Liver (tissue), 9 donors: Measurements from ENCODE around the gene JMJD6. TPM values are rescaled to one million over a fixed set of nuclear protein-coding genes. Genes with fewer than 3 reads are reported as not detected.

Source experiments
- DNase-seq: peaks from one replicate; pipeline ENCODE4 v3.0.0-alpha.2; 2017; ENCODE audit warnings: low spot score
- H3K27ac ChIP-seq, 2 donors: one replicate each; pipeline ENCODE4 v1.7.0; 2013; ENCODE audit warnings: inconsistent platforms in 2 of 2, low read length in 2 of 2, control low read depth in 1 of 2, low read depth in 1 of 2, mild to moderate bottlenecking in 1 of 2
- H3K27me3 ChIP-seq, 4 donors: one replicate each; pipeline versions ENCODE4 v1.6.1 to v1.7.0; 2013; ENCODE audit warnings: low read length in 3 of 4, inconsistent platforms in 1 of 4, mild to moderate bottlenecking in 1 of 4, moderate library complexity in 1 of 4; ENCODE audit not compliant: control insufficient read depth in 4 of 4, insufficient read depth in 4 of 4
- H3K36me3 ChIP-seq, 4 donors: one replicate each; pipeline versions ENCODE4 v1.6.1 to v1.7.0; 2013; ENCODE audit warnings: low read length in 3 of 4, mild to moderate bottlenecking in 3 of 4, low read depth in 1 of 4, moderate library complexity in 1 of 4; ENCODE audit not compliant: control insufficient read depth in 4 of 4, insufficient read depth in 3 of 4
- H3K4me1 ChIP-seq, 4 donors: one replicate each; pipeline versions ENCODE4 v1.6.1 to v1.7.0; 2013; ENCODE audit warnings: low read length in 3 of 4, mild to moderate bottlenecking in 3 of 4, moderate library complexity in 1 of 4; ENCODE audit not compliant: control insufficient read depth in 4 of 4, insufficient read depth in 4 of 4
- H3K4me3 ChIP-seq, 3 donors: one replicate each; pipeline versions ENCODE4 v1.6.1 to v1.7.0; 2013; ENCODE audit warnings: low read length in 3 of 3, control low read depth in 1 of 3, low read depth in 1 of 3, mild to moderate bottlenecking in 1 of 3
- H3K9ac ChIP-seq, 2 donors: one replicate each; pipeline ENCODE4 v1.7.0; 2013; ENCODE audit warnings: low read length in 2 of 2, mild to moderate bottlenecking in 2 of 2, moderate library complexity in 2 of 2, control low read depth in 1 of 2, low read depth in 1 of 2
- H3K9me3 ChIP-seq, 4 donors: one replicate each; pipeline versions ENCODE4 v1.6.1 to v1.7.0; 2013; ENCODE audit warnings: low read length in 3 of 4; ENCODE audit not compliant: control insufficient read depth in 4 of 4
- GABPA ChIP-seq, 2 donors: IDR thresholded peaks in 1 of 2; conservative IDR thresholded peaks in 1 of 2; 2 replicates each; pipeline ENCODE4 v1.6.1; 2016; ENCODE audit warnings: antibody characterized with exemption in 2 of 2, mild to moderate bottlenecking in 1 of 2, moderate library complexity in 1 of 2
- HNF4A ChIP-seq, 2 donors: conservative IDR thresholded peaks; 2 replicates each; pipeline ENCODE4 v1.6.1; 2016; ENCODE audit warnings: antibody characterized with exemption in 2 of 2, mild to moderate bottlenecking in 2 of 2
- HNF4G ChIP-seq: IDR thresholded peaks from 2 replicates; pipeline ENCODE4 v1.6.1; 2016; ENCODE audit warnings: antibody characterized with exemption
- JUND ChIP-seq, 2 donors: IDR thresholded peaks; 2 replicates each; pipeline ENCODE4 v1.6.1; 2016; ENCODE audit warnings: antibody characterized with exemption in 2 of 2
- RAD21 ChIP-seq, 2 donors: IDR thresholded peaks; 2 replicates each; pipeline ENCODE4 v1.6.1; 2016; ENCODE audit warnings: antibody characterized with exemption in 2 of 2, mild to moderate bottlenecking in 2 of 2
- SP1 ChIP-seq: IDR thresholded peaks from 2 replicates; pipeline ENCODE4 v1.6.1; 2018; ENCODE audit warnings: antibody characterized with exemption, mild to moderate bottlenecking
- TAF1 ChIP-seq: conservative IDR thresholded peaks from 2 replicates; pipeline ENCODE4 v1.6.1; 2016; ENCODE audit warnings: antibody characterized with exemption, mild to moderate bottlenecking
- YY1 ChIP-seq: IDR thresholded peaks from 2 replicates; pipeline ENCODE4 v1.6.1; 2016; ENCODE audit warnings: antibody characterized with exemption, mild to moderate bottlenecking
- WGBS: extraction: QIAGEN DNeasy Blood & Tissue Kit; methylation state at CpG from one replicate; pipeline ENCODE4 v1.1.7; 2013; 5-methylcytosine and 5-hydroxymethylcytosine counted together
- polyA plus RNA-seq, 2 donors: library from polyadenylated mRNA; stranded (reverse) in 1 of 2; unstranded in 1 of 2; fragments of 200-250 nt in 1 of 2; fragments of >200 nt in 1 of 2; fragmentation: Nextera tagmentation in 1 of 2; extraction: Ambion mirVana in 1 of 2; gene quantifications; one replicate each; pipeline versions ENCODE4 v1.2.1 to v1.2.3, GENCODE V29; 2013 to 2015
- total RNA-seq, 2 donors: library from RNA; depleted of rRNA; stranded (reverse); fragments of >200 nt; gene quantifications; one replicate each; pipeline ENCODE4 v1.2.3, GENCODE V29; 2014
- TF ChIP-seq, protein P1 (sequence below): IDR thresholded peaks from 2 replicates; pipeline ENCODE4 v1.6.1; 2016; ENCODE audit warnings: antibody characterized with exemption
- TF ChIP-seq, protein P2 (sequence below): IDR thresholded peaks from 2 replicates; pipeline ENCODE4 v1.6.1; 2016; ENCODE audit warnings: antibody characterized with exemption
- TF ChIP-seq, protein P3 (sequence below): fragments of 150-350 bp; IDR thresholded peaks from 2 replicates; pipeline ENCODE4 v1.5.1; 2017; ENCODE audit warnings: improper control_type of control experiment, low read depth, low read length; ENCODE audit not compliant: missing input control
- TF ChIP-seq, protein P4 (sequence below): IDR thresholded peaks from 2 replicates; pipeline ENCODE4 v1.6.1; 2016; ENCODE audit warnings: antibody characterized with exemption
- donor health status: healthy.
- donor health status: healthy.
- donor health status: healthy.
- donor health status: healthy.
- donor health status: healthy.

The JMJD6 gene
- total and polyA plus RNA-seq, 4 donors, result 9.9 to 16.1 (median 11.2) TPM

DNA sequence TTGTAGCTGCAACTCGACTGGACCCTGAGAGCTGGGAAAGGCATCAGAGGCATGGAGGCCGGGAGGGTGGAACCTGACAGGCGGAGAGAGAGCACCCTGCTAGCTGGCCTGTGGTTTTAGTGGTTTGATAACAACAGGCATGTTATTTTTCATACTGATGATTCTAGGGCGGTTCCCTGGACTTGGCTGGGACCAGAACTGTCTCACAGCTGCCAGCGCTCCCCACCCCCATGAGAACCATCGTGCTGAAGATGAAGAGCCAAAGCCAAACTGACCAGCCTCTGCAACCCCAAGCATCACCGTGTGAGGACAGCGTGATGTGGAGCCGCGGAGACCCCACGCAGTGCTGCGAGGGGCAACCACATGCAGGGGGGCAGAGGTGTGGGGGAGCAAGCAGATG lies 44.1 kb downstream of the JMJD6 start:
- H3K9ac ChIP-seq, result no peak overlapping the region
- WGBS, result 86% methylated on average over 12 of the region's 12 CpGs
- no peak overlapping the region for H3K4me3 ChIP-seq
- no peak overlapping the region for H3K27ac ChIP-seq
- DNase-seq, result no peak
- H3K4me1 ChIP-seq, result no peaks in the 10 kb centered on the region
- H3K36me3 ChIP-seq, result no peaks in the 10 kb centered on the region
- TF ChIP-seq HNF4G (no peak), JUND (IDR thresholded peaks at IDR 0.05) (no peak), HNF4A (conservative IDR thresholded peaks at IDR 0.05) (no peak), YY1 (no peak)
- TF ChIP-seq, protein P1, sequence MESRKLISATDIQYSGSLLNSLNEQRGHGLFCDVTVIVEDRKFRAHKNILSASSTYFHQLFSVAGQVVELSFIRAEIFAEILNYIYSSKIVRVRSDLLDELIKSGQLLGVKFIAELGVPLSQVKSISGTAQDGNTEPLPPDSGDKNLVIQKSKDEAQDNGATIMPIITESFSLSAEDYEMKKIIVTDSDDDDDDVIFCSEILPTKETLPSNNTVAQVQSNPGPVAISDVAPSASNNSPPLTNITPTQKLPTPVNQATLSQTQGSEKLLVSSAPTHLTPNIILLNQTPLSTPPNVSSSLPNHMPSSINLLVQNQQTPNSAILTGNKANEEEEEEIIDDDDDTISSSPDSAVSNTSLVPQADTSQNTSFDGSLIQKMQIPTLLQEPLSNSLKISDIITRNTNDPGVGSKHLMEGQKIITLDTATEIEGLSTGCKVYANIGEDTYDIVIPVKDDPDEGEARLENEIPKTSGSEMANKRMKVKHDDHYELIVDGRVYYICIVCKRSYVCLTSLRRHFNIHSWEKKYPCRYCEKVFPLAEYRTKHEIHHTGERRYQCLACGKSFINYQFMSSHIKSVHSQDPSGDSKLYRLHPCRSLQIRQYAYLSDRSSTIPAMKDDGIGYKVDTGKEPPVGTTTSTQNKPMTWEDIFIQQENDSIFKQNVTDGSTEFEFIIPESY, result no peak
- TF ChIP-seq, protein P2, sequence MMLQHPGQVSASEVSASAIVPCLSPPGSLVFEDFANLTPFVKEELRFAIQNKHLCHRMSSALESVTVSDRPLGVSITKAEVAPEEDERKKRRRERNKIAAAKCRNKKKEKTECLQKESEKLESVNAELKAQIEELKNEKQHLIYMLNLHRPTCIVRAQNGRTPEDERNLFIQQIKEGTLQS, result no peak
- H3K27me3 ChIP-seq, result no peaks in the 10 kb centered on the region
- H3K9me3 ChIP-seq, result no peaks in the 10 kb centered on the region

DNA sequence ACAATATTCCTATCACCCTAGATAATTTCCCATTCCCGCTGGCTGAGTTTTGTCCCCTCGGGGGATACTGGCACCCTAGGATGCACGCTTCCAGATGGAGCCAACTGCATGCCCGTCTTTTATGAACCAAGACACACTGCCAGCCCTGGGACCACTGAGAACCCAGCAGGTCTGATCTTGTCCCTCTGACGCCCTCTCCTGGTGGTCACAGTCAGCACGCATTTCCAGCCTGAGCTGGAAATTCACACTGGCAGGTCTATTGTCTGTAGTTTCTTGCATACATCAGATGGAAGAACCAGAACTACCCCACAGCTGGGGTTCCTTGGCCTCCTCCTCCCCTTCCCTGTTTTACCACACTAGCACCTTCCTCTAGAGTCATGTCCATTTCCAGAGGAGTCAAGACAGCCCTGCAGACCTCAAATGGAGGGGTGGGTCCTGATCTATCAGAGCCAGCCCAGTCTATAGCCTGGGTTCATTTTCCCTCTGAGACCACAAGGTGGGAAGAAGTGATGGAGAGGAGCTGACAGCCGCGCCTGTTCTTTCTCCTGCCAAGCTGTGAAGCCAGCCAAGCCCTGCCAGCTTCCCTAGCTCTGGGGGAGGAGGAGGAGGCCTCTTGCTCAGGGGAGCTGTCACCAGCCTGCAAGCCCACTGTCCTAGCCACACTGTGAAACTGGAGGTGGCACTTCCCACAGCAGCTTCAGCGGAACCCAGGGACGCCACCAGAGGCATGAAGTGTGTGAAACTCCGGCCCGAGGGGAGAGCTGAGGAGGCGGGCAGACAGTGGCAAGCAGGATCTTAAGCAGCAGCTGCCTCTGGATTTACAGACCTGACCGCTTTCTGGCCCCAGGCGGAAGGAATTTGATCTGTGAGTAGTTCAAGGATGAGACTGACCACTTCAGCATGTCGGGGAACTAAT lies 44.9 kb downstream of the JMJD6 start:
- Histone ChIP-seq H3K9ac (no peak overlapping the region), H3K36me3 (no peaks in the 10 kb centered on the region), H3K4me1 (no peaks in the 10 kb centered on the region), H3K4me3 (no peak overlapping the region), H3K27me3 (no peaks in the 10 kb centered on the region), H3K27ac (no peak overlapping the region), H3K9me3 (no peaks in the 10 kb centered on the region)
- TF ChIP-seq TAF1 (no peak), RAD21 (IDR thresholded peaks at IDR 0.05) (peak; percentile 68 to 80)
- TF ChIP-seq, protein P3, sequence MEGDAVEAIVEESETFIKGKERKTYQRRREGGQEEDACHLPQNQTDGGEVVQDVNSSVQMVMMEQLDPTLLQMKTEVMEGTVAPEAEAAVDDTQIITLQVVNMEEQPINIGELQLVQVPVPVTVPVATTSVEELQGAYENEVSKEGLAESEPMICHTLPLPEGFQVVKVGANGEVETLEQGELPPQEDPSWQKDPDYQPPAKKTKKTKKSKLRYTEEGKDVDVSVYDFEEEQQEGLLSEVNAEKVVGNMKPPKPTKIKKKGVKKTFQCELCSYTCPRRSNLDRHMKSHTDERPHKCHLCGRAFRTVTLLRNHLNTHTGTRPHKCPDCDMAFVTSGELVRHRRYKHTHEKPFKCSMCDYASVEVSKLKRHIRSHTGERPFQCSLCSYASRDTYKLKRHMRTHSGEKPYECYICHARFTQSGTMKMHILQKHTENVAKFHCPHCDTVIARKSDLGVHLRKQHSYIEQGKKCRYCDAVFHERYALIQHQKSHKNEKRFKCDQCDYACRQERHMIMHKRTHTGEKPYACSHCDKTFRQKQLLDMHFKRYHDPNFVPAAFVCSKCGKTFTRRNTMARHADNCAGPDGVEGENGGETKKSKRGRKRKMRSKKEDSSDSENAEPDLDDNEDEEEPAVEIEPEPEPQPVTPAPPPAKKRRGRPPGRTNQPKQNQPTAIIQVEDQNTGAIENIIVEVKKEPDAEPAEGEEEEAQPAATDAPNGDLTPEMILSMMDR, result peak; percentile 54
- TF ChIP-seq, protein P4, sequence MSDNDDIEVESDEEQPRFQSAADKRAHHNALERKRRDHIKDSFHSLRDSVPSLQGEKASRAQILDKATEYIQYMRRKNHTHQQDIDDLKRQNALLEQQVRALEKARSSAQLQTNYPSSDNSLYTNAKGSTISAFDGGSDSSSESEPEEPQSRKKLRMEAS, result no peak
- TF ChIP-seq, protein P2, result no peak
- WGBS, result 72% methylated on average over 16 of the region's 16 CpGs
- peak; percentile 81 for DNase-seq

DNA sequence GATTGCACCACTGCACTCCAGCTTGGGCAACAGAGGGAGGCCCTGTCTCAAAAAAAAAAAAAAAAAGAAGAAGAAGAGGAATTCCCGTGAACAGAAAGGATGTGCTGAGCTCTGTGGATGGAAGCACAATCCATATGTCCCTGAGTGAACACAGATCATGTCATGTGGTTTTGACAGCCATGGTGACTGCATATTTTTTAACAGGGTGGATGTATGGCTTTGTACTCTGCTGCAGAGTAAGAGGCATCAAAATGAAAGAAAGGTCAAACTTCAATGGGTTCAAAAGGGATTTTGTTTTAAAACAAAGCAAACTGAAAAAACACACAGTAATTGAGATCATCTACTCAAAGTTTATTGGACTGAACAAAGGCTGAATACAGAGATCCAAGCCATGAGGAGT lies 47.2 kb downstream of the JMJD6 start:
- TF ChIP-seq RAD21 (IDR thresholded peaks at IDR 0.05) (no peak), SP1 (no peak), GABPA (IDR thresholded peaks at IDR 0.05 in 1 of 2, conservative IDR thresholded peaks at IDR 0.05 in 1 of 2) (no peak), HNF4G (no peak)
- TF ChIP-seq, protein P4, result no peak
- TF ChIP-seq, protein P3, result no peak
- H3K9ac ChIP-seq, result no peak overlapping the region
- H3K27me3 ChIP-seq, result no peaks in the 10 kb centered on the region
- no peaks in the 10 kb centered on the region for H3K36me3 ChIP-seq
- DNase-seq, result no peak
- H3K27ac ChIP-seq, result no peak overlapping the region
- H3K9me3 ChIP-seq, result no peaks in the 10 kb centered on the region
- 91% methylated on average over 1 of the region's 1 CpG for WGBS
- no peaks in the 10 kb centered on the region for H3K4me1 ChIP-seq
- H3K4me3 ChIP-seq, result no peak overlapping the region
